Kidney (tissue), 14 donors: Measurements from ENCODE around the gene TMEM217. TPM values are rescaled to one million over a fixed set of nuclear protein-coding genes. Genes with fewer than 3 reads are reported as not detected.

Experiments used
- DNase-seq, 5 donors: peaks; one replicate each; pipeline ENCODE4 v3.0.0-alpha.2; 2013 to 2020
- FAIRE-seq: peaks from 2 replicates; lab custom pipeline; 2012; peaks lifted over from hg19 to GRCh38; lab: Jason Lieb, UNC
- H3K27ac ChIP-seq, 2 donors: one replicate each; pipeline ENCODE4 v1.7.0; 2013; ENCODE audit warnings: low read depth in 2 of 2, low read length in 2 of 2, inconsistent platforms in 1 of 2
- H3K27me3 ChIP-seq: one replicate; pipeline ENCODE4 v1.7.1; 2013; ENCODE audit warnings: low read length, inconsistent platforms; ENCODE audit not compliant: control insufficient read depth, insufficient read depth
- H3K36me3 ChIP-seq, 3 donors: one replicate each; pipeline versions ENCODE4 v1.7.0 to v1.7.1; 2013; ENCODE audit warnings: low read length in 3 of 3, control low read depth in 1 of 3, inconsistent platforms in 1 of 3; ENCODE audit not compliant: insufficient read depth in 3 of 3, control insufficient read depth in 2 of 3
- H3K4me1 ChIP-seq, 3 donors: one replicate each; pipeline versions ENCODE4 v1.7.0 to v1.7.1; 2013; ENCODE audit warnings: low read length in 3 of 3, inconsistent platforms in 1 of 3, low read depth in 1 of 3; ENCODE audit not compliant: control insufficient read depth in 2 of 3, insufficient read depth in 2 of 3
- H3K4me3 ChIP-seq, 3 donors: one replicate each; pipeline versions ENCODE4 v1.7.0 to v1.8.1; 2013; ENCODE audit warnings: low read length in 3 of 3, control low read depth in 1 of 3, inconsistent platforms in 1 of 3
- H3K9ac ChIP-seq, 3 donors: one replicate each; pipeline versions ENCODE4 v1.7.0 to v1.7.1; 2013; ENCODE audit warnings: low read length in 3 of 3, control low read depth in 1 of 3, inconsistent platforms in 1 of 3
- H3K9me3 ChIP-seq, 3 donors: one replicate each; pipeline versions ENCODE4 v1.7.0 to v1.7.1; 2013; ENCODE audit warnings: low read length in 3 of 3, control low read depth in 1 of 3, inconsistent platforms in 1 of 3; ENCODE audit not compliant: control insufficient read depth in 2 of 3, insufficient read depth in 1 of 3
- CTCF ChIP-seq: IDR thresholded peaks from 3 replicates; pipeline ENCODE4 v1.5.1; 2012; ENCODE audit warnings: mild to moderate bottlenecking, moderate library complexity, borderline replicate concordance; ENCODE audit not compliant: insufficient read depth; ENCODE audit errors: extremely low read depth
- intact Hi-C: fragments of 100-400 bp; cut with DNase I; formaldehyde crosslinking; loops from one replicate; pipeline ENCODE4 v1.11.1; 2022
- polyA plus RNA-seq: library from polyadenylated mRNA; stranded (reverse); fragments of 350-450 nt; fragmentation: Illumina TruSeq; extraction: RNeasy Lipid Tissue Mini Kit (QIAGEN cat#74804); gene quantifications from one replicate; pipeline ENCODE4 v1.2.3, GENCODE V29; 2014; ENCODE audit warnings: low read depth, low replicate concordance; ENCODE audit not compliant: insufficient read depth
- total RNA-seq: library from RNA; stranded (reverse); fragmentation: NEBNext Ultra II Directional; extraction: Animal tissue kit (Norgen Biotek cat#: 25700); gene quantifications from one replicate; pipeline ENCODE4 v1.2.1, GENCODE V29; 2021
- donor health status: control.
- donor health status: control.
- donor health status: control.
- donor health status: control.
- donor health status: control.
- donor health status: DM: yes; HTN: yes; CAD: no.
- donor health status: Normal renal cell carcinoma (clear cell type).

Gene TMEM217
- total and polyA plus RNA-seq, 2 donors from 2014 or later: 0.67 to 0.72 TPM

GRCh38 chr6:37305841-37306425, 48.0 kb upstream of the TMEM217 start:
- H3K36me3 ChIP-seq: peaks cover 0 to 24% (median 13%) of the 10 kb centered on the region in 3 donors
- DNase-seq (no peak), FAIRE-seq (no peak)
- H3K27me3 ChIP-seq: no peaks in the 10 kb centered on the region
- H3K27ac ChIP-seq: no peak overlapping the region
- intact Hi-C loops: no loop called here
- TF ChIP-seq CTCF: no peak
- no peaks in the 10 kb centered on the region for H3K9me3 ChIP-seq
- H3K4me3 ChIP-seq: no peak overlapping the region
- no peak overlapping the region for H3K9ac ChIP-seq
- H3K4me1 ChIP-seq: no peaks in the 10 kb centered on the region

DNA sequence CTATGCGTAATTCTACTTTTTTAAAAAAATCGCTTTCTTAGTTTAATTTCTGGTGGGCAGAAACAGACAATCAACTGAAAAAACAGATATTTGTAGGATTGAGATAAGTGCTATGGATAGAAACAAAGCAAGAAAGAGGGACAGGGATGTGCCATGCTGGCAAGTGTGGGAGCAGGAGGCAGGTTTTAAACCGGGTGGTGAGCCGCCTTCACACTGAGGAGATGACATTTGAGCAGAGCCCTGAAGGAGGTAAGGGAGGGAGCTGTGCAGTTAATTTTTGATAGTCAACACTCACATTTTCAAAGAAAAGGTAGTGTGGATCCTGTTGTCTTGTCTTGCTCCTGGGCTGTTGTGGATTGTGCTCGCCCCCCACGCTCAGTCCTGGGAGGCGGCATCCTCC, 46.8 kb upstream of the TMEM217 start:
- intact Hi-C loops: no loop called here
- no peak for TF ChIP-seq CTCF
- Histone ChIP-seq H3K27ac (no peak overlapping the region), H3K27me3 (no peaks in the 10 kb centered on the region), H3K9me3 (no peaks in the 10 kb centered on the region), H3K4me3 (no peak overlapping the region), H3K9ac (no peak overlapping the region), H3K4me1 (no peaks in the 10 kb centered on the region), H3K36me3 (peaks cover 0 to 24% (median 13%) of the 10 kb centered on the region in 3 donors)
- DNase-seq: no peak
- no peak for FAIRE-seq

- Histone ChIP-seq H3K27me3 (no peaks in the 10 kb centered on the region), H3K36me3 (peaks cover 0 to 24% (median 13%) of the 10 kb centered on the region in 3 donors), H3K9ac (no peak overlapping the region), H3K9me3 (no peaks in the 10 kb centered on the region), H3K27ac (no peak overlapping the region), H3K4me3 (no peak overlapping the region), H3K4me1 (no peaks in the 10 kb centered on the region)
- DNase-seq (peak in 3 of 5 donors; percentile 13 to 60 (median 32)), FAIRE-seq (no peak)
- intact Hi-C loops: no loop called here
- TF ChIP-seq CTCF: peak; percentile 45
These were observed 46.1 kb upstream of the TMEM217 start for GRCh38 chr6:37303891-37304503.
